ENCODE measurements around the gene AGPS.

- no peak for TF ChIP-seq CTCF (IDR thresholded peaks at IDR 0.05)
- TF ChIP-seq POLR2A (IDR thresholded peaks at IDR 0.05), result no peak
Observed at GRCh38 chr2:177541258-177541991, 148.9 kb downstream of the AGPS start.
